HCEC 1CT (cell line): Measurements from ENCODE around the gene DESI1.
"Not testable (repeated sequence)": the region's sequence is repeated elsewhere in the genome, so short reads cannot be mapped to it uniquely, and the experiment has no call there.

Source experiments
- DNase-seq: peaks from one replicate; pipeline ENCODE4 v3.0.0-alpha.2; 2017

Gene DESI1

DNA sequence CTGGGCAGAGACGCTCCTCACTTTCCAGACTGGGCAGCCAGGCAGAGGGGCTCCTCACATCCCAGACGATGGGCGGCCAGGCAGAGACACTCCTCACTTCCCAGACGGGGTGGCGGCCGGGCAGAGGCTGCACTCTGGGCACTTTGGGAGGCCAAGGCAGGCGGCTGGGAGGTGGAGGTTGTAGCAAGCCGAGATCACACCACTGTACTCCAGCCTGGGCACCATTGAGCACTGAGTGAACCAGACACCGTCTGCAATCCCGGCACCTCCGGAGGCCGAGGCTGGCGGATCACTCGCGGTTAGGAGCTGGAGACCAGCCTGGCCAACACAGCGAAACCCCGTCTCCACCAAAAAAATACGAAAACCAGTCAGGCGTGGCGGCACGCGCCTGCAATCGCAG lies 10.8 kb upstream of the DESI1 start:
- not testable (repeated sequence) for DNase-seq

DNA sequence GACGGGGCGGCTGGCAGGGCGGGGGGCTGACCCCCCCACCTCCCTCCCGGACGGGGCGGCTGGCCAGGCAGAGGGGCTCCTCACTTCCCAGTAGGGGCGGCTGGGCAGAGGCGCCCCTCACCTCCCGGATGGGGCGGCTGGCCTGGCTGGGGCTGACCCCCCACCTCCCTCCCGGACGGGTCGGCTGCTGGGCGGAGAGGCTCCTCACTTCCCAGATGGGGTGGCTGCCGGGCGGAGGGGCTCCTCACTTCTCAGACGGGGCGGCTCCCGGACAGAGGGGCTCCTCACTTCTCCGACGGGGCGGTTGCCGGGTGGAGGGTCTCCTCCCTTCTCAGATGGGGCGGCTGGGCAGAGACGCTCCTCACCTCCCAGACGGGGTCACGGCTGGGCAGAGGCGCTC lies 10.3 kb upstream of the DESI1 start:
- not testable (repeated sequence) for DNase-seq

DNA sequence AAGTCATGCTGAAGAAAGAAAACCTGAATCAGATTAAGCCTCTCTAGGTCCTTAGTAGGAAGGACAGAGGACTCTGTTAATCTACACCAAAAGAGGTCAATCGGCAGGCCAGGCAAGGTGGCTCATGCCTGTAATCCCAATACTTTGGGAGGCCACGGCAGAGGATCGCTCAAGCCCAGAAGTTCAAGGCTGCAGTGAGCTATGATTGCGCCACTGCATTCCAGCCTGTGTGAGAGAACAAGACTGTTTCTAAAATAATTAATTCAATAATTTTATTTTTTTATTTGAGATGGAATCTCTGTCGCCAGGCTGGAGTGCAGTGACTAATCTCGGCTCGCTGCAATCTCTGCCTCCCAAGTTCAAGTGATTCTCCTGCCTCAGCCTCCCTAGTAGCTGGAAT lies 4.7 kb upstream of the DESI1 start:
- DNase-seq = no peak

DNA sequence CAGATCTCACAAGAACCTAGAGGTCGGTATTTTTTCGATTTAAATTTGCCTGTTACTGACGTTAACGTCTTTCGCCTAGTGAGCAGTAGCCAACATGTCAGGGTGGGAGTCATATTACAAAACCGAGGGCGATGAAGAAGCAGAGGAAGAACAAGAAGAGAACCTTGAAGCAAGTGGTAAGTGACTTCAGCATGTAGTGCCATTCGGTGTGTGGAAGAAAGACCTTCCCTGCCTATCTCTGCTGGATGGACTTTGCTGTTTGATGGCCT lies 1.0 kb upstream of the DESI1 start:
- DNase-seq = no peak

DNA sequence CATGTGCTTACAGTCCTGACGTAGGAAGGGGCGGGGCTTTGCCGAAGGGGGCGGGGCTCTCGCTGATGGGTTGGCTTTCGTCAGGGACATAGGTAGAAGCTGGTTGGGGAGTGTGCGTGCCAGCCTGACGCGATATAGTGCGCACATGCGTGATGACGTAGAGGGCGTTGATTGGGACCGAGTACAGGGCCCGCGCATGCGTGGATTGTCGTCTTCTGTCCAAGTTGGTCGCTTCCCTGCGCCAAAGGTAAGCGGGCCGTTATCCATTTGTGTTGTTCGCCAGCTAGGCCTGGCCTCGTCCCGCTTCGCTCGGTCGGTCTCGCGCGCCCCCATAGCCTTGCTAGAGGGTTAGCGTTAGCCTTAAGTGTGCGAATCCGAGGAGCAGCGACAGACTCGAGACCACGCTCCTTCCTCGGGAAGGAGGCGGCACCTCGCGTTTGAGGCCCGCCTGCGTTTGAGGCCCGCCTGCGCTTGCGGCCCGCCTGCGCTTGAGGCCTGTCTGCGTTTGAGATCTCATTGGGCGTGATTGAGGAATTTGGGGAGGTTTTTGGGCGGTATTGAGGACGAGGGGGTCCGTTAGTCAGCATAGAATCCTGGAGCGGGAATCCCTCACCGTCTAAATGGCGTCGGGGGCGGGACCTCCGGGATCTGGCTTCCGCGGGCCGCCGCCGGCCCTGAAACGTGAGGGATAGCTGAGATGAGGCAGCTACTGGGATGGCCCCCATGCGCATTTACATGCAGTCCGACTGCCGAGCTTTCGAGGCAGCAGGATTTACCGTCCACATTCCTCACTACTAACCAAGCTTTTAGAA lies 462 bp upstream of the DESI1 start, which contains the start of gene XRCC6:
XRCC6 (plus strand) TSS at position 197 of the 812 bp plus-strand sequence. CDS start 710 bp downstream, outside the sequence.
- DNase-seq = peak; percentile 100

DNA sequence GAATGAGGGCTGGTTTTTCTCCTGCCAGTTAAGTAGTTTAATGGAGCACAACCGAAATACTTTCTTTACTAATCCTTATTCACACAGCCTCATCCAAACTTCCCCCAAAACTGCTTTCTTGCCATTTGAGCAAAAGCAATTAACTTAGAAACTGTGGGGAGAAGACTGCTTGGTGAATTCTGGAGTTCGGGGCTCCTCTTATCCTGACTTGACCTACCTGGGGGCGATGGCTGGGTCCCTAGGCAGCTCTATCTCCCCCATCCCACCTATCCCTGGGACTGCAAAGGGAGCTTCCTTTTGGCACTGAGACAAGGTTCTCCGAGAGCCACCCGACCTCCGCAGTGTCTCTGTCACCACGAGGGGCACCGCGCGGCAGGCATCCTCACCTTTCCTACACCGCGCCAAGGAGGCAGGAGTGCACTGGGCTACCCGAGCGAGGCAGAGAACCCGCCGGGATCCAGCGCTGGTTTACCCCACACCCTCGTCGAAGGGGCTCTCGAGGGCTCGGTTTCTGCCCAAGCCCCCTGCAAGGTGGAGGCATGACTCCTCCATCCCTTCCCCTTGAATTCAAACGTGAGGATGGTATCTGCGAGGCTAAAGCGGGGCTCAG lies 759 bp downstream of the DESI1 start:
- no peak for DNase-seq

DNA sequence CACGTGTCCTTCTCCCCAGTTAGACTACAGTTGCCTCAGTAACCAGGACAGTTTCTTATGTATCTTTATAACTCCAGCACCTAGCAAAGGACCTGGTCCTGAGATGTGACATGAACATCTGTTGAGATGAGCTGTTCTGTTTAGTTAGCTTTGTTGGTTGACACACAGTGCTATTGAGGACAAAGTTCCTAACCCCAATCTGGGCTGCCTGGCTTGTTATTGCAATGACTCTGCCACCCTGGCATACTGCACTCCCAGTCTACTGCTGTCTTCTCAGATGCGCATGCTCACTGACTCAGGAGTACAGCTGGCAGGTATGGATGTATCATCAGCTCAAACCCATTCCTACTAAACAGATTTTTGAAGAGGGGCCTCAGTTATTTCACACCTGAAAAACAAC lies 7.4 kb downstream of the DESI1 start:
- DNase-seq = no peak

DNA sequence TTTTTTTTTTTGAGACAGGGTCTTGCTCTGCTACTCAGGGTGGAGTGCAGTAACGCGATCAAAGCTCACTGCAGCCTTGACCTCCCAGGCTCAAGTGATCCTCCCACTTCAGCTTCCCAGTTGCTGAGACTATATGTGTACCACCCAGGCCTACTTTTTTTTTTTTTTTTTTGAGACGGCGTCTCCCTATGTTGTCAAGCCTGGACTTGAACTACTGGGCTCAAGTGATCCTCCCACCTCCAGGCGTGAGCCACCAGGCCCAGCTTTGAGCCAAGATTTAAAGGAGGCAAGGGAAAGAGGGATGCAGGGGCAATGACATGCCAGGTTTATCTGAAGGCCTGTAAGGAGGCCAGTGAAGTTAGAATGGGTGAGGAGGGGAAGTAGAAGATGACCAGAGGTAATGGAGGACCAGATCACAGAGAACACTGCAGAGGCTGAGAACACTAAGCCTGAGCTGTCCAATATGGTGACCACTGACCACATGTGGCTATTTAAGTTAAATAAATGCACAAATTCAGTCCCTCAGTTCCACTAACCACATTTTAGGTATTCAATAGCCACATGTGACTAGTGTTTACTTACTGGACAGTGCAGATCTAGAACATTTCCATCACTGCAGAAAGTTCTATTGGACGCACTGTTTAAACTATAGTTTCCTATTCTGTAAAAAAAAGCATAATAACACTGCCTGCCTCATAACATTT lies 8.1 kb downstream of the DESI1 start:
- no peak for DNase-seq

DNA sequence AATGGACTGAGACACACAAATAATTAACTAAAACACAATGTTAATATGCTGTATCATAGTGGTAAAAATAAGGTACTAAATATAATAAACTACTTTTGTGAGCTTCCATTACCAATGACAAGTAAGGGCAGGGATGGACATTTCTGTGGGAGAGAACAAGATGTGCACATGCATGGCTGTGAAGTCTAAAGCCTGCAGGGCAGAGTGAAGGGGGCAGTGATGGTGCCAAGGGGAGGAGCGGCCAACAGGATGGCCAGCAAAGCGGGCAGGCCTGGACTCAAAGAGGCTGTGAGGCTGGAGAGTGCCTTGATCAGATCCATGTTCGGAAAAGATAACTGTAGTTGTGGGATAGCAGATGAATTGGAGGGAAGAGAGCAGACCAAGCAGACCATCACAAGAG lies 12.5 kb downstream of the DESI1 start:
- no peak for DNase-seq

DNA sequence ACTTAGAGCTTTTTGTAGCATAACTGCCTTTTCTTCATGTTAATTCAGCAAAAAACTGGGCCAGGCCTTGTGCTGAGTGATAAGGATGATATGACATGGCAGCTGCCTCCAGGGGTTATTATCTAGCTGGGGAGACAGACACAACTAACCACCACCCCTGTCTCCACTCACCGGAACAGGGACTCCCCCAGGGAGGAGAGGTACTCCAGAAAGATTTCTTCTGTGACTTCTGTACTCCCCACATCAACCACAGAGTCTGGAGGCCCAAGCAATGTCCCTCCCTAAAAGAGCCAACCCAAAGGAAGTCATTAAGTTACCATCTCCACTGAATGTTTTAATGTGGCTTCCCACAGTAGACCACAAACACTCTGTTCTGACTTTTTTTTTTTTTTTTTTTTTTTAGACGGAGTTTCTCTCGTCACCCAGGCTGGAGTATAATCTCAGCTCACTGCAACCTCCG lies 16.9 kb downstream of the DESI1 start:
- DNase-seq = no peak

DNA sequence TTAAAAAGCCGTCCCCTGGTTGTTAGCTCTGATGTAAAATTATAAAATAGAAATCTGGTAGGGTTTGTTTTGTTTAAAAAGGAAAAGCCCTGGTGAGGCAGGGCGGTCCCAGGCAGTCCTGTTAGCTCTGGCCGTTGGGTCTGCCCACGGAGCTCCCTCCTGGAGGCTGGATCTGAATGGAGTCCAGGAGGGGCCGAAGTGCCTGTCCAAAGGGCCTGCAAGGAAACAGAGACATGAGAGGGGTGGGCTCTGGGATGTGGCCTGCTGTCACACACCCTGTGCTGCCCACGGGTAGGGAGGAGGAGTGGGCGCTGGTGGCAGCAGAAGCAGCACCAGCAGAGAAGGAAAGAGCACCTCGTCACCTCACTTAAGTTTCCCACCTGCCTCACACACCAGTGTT lies 19.9 kb downstream of the DESI1 start:
- no peak for DNase-seq

DNA sequence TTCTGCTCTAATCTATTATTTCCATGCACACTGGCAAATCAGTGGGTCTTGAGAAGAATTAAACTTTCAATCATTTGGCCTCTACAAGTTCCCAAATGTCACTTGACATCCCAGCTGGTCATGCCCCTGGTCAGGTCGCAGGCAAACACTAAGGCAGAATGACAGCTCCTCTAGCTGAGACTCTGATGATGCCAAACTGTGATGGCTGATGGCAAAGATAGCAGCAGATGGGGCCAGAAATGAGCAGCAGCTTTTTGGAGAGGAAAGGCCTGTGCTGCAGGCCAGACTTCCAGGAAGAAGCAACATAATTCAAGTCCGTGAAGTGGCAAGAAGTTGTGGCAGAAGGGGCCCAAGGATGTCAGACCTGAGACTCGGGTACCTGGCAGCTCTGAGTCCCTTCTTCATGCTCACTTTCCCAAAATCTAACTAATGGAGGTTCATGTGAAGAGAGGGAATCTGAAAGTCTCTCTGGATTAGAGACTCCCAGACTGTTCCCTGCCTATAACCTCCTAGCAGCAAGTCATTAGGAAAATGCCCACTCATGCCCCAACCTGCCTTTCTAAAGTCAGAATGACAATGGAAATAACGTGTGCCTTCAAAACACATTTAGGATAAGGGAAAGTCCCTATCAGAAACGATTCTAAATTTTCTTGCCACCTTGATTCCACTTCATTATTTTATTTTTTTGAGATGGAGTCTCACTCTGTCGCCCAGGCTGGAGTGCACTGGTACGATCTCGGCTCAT lies 21.8 kb downstream of the DESI1 start:
- no peak for DNase-seq

DNA sequence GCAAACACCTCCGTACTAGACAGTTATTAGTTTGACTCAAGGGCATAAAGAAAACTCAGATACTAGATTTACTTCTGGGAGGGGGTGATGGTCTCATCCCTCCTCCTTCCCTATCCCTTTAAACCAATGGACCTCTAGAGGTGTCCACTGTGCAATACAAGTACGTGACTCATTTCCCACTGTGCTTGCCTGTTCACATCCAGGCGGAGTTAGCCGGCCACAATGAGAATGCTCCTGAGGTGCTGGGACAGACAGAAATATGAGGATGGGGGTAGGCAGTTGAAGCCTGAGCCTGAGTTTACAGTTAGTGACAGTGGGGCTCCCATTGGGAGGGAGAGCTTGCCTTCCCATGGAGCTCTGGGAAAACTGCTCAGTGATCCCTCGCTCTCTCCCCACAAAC lies 22.8 kb downstream of the DESI1 start:
- peak; percentile 83 for DNase-seq

DNA sequence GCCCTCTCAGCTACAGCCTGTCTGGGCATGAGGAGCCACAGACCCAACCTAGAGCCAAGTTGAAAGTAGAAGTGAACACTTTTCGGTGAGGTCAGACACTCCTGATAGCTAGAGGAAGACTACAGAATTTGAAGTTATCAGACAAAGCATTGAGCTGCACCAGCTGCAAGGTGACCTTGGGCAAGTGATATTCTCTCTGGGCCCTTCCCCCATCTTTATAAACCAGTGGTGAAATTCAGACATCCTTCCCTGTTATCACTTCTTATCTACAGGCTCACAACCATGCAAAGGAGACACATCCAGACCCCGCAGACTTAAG lies 23.2 kb downstream of the DESI1 start:
- no peak for DNase-seq

DNA sequence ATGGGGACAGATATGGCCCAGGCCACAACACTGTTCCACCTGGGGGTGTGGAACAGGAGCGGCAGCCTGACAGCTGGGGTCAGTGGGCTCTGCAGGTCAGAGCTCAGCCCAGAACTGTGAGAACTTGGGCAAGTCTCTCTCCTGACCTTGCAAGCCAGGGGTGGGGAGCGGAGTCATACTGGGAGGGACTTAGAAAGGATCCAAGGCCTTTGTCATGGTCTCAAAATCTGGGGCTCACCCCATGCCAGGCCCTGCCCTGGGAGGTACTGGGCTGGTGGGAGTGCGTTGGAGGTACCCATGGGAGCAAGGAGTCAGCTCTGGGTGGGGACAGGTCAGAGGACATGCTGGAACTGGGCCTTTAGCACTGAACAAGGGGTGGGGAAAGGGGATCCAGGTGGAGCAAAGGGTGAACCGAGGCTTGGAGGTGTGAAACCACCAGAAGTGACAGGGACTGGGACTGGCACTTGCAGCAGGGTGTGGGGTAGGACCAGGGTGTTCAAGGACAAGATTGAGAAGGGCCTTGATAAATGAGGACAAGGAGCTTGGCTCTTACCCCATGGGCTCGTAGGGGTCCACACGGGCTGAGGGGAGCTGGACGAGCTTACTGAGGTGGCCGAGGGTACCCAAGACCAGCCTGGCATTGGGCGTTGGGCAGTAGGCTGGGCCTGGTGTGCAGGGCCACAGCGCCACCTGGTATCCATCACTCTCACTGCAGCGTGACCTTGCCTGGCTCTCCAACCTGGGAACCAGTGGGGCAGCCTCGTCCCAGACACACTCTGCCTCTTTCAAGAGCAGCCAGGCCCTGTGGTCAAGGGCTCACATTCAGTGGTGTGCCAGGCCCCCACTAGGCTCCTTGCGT lies 23.8 kb downstream of the DESI1 start:
- peak; percentile 47 for DNase-seq

DNA sequence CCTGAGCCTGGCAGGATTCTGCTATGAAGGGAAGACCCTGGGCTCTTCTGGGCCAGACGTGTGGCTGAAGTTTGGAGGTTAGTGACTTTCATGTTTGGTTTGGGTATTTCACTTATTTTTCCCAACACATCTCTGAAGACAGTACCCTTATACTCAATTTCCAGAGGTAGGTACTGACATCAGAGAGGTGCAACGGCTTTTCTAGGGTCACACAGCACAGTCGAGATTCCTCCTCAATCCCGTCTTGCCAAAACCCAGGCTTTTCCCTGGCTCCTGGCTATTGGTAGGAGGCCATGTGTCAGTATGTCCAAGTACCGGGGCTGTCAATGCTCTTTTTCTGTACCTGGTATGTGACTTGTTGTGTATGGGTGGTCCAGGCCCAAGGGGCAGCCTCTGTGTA lies 25.1 kb downstream of the DESI1 start:
- no peak for DNase-seq

DNA sequence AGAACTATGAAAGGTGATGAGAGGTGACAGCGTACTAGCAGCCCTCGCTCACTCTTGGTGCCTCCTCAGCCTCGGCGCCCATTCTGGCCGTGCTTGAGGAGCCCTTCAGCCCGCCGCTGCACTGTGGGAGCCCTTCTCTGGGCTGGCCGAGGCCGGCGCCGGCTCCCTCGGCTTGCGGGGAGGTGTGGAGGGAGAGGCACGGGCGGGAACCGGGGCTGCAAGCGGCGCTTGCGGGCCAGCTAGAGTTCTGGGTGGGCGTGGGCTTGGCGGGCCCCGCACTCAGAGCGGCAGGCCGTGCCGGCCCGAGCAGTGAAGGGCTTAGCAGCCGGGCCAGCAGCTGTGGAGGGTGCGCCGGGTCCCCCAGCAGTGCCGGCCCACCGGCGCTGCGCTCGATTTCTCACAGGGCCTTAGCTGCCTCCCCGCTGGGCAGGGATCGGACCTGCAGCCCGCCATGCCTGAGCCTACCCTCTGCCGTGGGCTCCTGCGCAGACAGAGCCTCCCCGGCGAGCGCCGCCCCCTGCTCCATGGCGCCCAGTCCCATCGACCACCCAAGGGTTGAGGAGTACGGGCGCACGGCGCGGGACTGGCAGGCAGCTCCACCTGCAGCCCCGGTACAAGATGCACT lies 27.4 kb downstream of the DESI1 start:
- DNase-seq = not testable (repeated sequence)

DNA sequence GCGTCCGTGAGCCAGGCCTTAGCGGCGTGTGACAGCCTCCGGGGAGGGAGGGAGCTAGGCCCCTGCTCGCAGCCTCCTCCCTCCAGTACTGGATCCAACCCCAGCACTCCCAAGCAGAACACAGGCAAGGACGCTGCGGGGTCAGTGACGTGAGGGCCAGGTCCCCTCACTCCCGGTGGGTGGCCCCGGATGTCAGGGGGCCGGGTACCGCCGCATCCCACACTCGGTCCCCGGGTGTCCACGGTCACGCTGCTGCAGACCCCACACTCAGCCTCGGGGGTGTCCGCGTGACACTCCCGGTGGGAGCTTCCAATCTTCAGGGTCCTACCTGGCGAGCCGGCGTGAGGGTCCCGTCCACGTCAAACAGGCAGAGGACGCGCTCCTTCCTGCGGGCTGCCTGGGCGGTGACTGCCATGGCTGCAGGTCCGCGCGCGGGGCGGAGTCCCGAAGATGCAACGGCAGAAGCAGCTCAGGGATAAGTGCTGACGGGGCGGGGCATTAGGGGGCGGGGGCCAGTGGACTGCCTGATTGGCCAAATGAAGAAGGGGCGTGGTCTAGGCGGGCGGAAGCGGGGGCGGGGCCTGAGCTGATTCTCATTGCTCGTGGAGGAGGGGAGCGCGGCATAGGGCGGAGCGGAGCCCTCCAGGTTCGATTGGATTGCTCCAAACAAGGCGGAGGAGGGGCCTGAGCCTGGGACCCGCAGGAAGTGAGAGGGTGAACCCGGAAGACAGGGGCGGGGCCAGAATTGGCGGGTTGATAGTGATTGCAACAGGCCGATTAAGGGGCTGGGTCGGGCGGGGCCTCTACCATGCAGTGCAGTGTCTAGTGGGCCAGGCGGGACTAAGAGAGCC lies 31.2 kb downstream of the DESI1 start, which contains the start of gene PMM1:
PMM1 (minus strand) TSS at position 450 of the 851 bp plus-strand sequence; CDS start at position 415, 35 bp downstream.
- DNase-seq = peak; percentile 99

DNA sequence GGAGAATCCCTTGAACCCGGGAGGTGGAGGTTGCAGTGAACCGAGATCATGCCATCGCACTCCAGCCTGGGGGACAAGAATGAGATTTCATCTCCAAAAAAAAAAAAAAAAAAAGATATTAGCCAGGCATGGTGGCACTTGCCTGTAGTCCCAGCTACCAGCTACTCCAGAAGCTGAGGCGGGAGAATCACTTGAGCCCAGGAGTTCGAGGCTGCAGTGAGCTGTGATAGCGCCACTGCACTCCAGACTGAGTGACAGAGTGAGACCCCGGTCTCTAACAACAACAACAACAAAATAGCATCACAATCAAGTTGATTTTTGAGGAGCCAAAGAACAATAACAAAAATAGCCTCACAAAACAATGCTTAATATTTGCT lies 33.5 kb downstream of the DESI1 start:
- DNase-seq = no peak

DNA sequence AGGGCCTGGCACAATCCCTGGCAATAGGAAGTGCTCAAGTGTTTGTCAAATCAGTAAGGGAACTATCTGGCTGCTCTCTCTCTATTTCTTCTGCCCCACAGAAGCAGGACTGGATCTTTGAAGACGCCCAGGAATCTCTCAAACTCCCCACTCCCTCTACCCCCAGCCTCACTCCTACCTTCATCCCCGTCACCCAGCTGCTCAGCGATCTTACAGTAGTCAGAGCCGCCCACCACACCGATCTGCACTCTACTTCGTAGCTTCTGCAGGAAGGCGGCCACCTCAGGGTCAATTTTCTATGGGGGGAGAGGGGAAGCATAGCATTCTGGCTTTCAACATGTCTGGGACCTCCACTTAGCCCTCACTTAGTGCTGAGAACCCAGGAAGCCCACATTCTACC lies 34.9 kb downstream of the DESI1 start:
- no peak for DNase-seq

DNA sequence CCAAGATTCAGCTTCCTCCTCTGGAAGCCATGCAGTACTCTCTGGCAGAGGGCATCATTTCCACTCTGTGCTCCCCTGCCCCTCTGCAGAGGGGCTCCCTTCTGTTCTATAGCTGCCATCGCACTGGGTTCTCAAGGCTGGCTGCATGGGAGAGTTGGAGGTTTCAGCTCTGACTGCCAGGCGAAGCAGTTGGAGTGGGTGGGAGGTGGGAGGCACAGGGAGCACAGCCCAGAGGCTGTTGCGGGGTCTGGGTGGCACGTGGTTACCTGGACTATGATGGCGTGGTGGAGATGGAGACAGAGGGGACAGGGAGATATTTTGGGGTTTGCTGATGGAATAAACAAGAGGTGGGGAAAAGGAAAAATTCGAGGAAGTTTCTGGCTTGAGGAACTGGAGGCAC lies 36.0 kb downstream of the DESI1 start:
- no peak for DNase-seq
